Large intestine (tissue), 3 donors: ENCODE data around the gene EFCAB10. TPM values are rescaled to one million over a fixed set of nuclear protein-coding genes. Genes with fewer than 3 reads are reported as not detected.

ENCODE experiments used
- DNase-seq, 2 donors: peaks; one replicate each; pipeline versions ENCODE4 v3.0.0 to v3.0.0-alpha.2; 2013
- H3K27ac ChIP-seq: one replicate; pipeline ENCODE4 v1.5.1; 2013; ENCODE audit warnings: low read length
- H3K27me3 ChIP-seq: 2 replicates; pipeline ENCODE4 v1.6.1; 2013; ENCODE audit warnings: low read length; ENCODE audit not compliant: control insufficient read depth, insufficient read depth
- H3K36me3 ChIP-seq: 2 replicates; pipeline ENCODE4 v1.6.1; 2013; ENCODE audit warnings: low read length; ENCODE audit not compliant: control insufficient read depth, insufficient read depth
- H3K4me1 ChIP-seq: one replicate; pipeline ENCODE4 v1.6.1; 2013; ENCODE audit warnings: low read length; ENCODE audit not compliant: control insufficient read depth, insufficient read depth
- H3K4me3 ChIP-seq: one replicate; pipeline ENCODE4 v1.5.1; 2013; ENCODE audit warnings: low read length
- H3K9me3 ChIP-seq: one replicate; pipeline ENCODE4 v1.6.1; 2013; ENCODE audit warnings: mild to moderate bottlenecking, low read depth, low read length, moderate library complexity; ENCODE audit not compliant: control insufficient read depth
- WGBS: methylation state at CpG from one replicate; pipeline ENCODE4 v1.1.5; 2013; ENCODE audit warnings: low lambda C conversion rate; ENCODE audit not compliant: insufficient coverage; 5-methylcytosine and 5-hydroxymethylcytosine counted together
- polyA plus RNA-seq: library from polyadenylated mRNA; unstranded; fragments of 120-200 nt; gene quantifications from one replicate; pipeline ENCODE4 v1.2.1, GENCODE V29; 2013

The EFCAB10 gene
- polyA plus RNA-seq, 1 donor: 1.4 TPM

DNA sequence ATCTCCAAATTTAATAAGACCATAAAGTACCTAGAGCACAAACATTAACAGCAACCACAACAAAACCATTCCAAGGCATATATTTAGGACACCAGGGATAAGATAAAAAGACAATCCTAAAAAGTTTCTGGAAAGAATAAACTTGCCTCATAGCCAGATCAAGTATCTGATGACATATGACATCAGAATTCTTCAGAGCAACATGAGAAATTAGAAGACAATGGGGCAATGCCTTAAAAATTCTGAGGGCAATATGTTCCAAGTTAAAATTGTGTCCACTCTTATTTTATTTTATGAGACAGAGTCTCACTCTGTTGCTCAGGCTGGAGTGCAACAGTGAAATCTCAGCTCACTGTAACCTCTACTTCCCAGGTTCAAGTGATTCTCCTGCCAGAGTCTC lies 2.8 kb downstream of the EFCAB10 start:
- Histone ChIP-seq H3K27me3 (peaks cover 2% of the 10 kb centered on the region), H3K4me3 (no peak overlapping the region), H3K9me3 (peaks cover 5% of the 10 kb centered on the region), H3K36me3 (no peaks in the 10 kb centered on the region), H3K27ac (no peak overlapping the region), H3K4me1 (no peaks in the 10 kb centered on the region)
- DNase-seq: no peak

DNA sequence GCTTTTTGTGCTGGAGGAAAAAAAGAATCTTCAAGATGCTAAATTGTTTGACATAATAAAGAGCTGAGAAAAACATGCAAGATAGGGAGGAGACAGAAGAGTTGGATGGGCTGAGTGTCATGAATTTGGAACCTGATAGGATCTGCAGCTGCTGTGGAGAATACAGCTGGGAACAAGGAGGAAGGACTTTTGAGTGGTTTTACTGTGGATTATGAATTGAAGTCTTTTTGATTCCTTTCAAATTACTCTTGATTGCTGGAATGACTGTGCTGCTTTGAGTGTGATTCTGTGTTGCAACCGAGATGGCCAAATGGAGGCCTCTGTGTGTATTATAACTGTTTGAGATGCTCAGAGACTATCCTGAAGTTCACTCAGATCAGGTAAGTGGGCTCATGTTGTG lies 4.0 kb downstream of the EFCAB10 start:
- Histone ChIP-seq H3K27me3 (peaks cover 2% of the 10 kb centered on the region), H3K4me3 (no peak overlapping the region), H3K9me3 (no peaks in the 10 kb centered on the region), H3K27ac (no peak overlapping the region), H3K36me3 (no peaks in the 10 kb centered on the region), H3K4me1 (no peaks in the 10 kb centered on the region)
- no peak for DNase-seq
- WGBS: no CpG with 5 or more reads among the region's 1 CpG

DNA sequence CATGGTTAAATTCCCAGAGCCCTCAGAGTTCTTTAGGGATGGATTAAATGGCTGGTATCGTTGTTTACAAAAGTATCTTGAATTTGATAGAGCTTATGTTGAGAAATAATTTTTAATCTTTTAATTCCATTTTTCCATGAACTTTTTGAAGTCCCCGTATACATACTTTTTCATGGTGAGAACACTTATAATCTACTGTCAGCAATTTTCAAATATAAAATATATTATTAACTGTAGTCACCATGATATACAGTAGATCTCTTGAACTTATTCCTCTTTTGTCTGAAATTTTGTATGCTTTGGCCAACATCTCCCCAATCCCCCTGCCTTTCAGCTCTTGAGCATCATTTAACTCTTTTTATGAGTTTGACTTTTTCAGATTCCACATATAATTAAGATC lies 9.4 kb downstream of the EFCAB10 start:
- no peaks in the 10 kb centered on the region for H3K9me3 ChIP-seq
- no peak for DNase-seq
- 100% methylated on average over 2 of the region's 2 CpGs for WGBS
- peaks cover 16% of the 10 kb centered on the region for H3K36me3 ChIP-seq
- H3K4me1 ChIP-seq: no peaks in the 10 kb centered on the region
- no peak overlapping the region for H3K4me3 ChIP-seq
- no peaks in the 10 kb centered on the region for H3K27me3 ChIP-seq
- H3K27ac ChIP-seq: no peak overlapping the region

DNA sequence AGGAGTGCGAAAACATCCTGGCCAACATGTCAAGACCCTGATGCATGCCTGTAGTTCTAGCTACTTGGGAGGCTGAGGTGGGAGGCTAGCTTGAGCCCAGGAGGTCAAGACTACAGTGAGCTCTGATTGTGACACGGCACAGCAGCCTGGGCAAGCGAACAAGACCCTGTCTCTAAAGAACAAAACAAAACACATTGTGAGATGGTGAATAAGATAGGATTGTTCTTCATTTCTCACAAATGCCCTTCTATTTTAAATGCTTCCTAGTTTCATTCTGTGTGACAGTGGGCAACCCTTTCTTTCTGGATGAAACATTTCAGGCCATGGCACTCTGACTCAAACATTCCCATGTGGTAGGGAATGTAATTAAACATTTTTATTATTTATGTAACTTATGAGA lies 13.5 kb downstream of the EFCAB10 start:
- Histone ChIP-seq H3K4me1 (no peaks in the 10 kb centered on the region), H3K9me3 (no peaks in the 10 kb centered on the region), H3K36me3 (peaks cover 51% of the 10 kb centered on the region), H3K27me3 (no peaks in the 10 kb centered on the region), H3K4me3 (no peak overlapping the region), H3K27ac (no peak overlapping the region)
- DNase-seq: no peak
- WGBS: no CpG with 5 or more reads among the region's 3 CpGs

DNA sequence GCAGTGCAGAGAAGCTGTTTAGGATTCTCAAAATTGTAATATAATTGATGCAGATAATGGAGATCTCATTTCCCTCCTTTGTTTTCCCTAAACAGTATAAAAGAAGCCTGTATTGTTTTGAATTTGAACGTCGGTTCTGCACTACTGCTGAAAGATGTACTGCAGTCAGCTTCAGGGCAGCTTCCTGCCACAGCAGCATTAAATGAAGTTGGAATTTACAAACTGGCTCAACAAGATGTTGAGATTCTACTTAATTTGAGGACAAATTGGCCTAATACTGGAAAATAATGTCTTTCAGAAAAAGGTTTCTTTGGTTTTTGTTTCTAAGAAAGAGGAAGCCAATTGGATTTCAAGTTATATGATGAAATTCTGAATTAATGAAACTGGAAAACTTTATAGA lies 14.3 kb downstream of the EFCAB10 start:
- Histone ChIP-seq H3K36me3 (peaks cover 56% of the 10 kb centered on the region), H3K27ac (no peak overlapping the region), H3K27me3 (no peaks in the 10 kb centered on the region), H3K9me3 (no peaks in the 10 kb centered on the region), H3K4me3 (no peak overlapping the region), H3K4me1 (no peaks in the 10 kb centered on the region)
- no peak for DNase-seq
- WGBS: no CpG with 5 or more reads among the region's 2 CpGs

DNA sequence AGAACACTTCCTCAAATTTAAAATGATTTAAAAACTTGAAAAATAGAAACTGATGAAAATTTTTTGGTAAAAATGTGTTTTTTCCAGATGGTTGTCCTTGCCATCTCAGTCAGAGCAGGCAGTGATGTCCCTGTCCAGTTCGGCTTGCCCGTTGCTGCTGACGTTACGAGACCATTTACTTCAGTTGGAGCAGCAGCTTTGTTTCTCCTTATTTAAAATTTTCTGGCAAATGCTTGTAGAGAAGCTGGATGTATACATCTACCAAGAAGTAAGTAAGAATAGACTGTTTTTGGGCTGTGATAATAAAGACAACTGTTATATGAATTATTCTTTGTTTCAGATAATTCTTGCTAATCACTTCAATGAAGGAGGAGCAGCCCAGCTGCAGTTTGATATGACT lies 16.1 kb downstream of the EFCAB10 start:
- no peak for DNase-seq
- peaks cover 62% of the 10 kb centered on the region for H3K36me3 ChIP-seq
- no CpG with 5 or more reads among the region's 4 CpGs for WGBS
- H3K4me3 ChIP-seq: no peak overlapping the region
- no peak overlapping the region for H3K27ac ChIP-seq
- no peaks in the 10 kb centered on the region for H3K9me3 ChIP-seq
- no peaks in the 10 kb centered on the region for H3K4me1 ChIP-seq
- no peaks in the 10 kb centered on the region for H3K27me3 ChIP-seq

DNA sequence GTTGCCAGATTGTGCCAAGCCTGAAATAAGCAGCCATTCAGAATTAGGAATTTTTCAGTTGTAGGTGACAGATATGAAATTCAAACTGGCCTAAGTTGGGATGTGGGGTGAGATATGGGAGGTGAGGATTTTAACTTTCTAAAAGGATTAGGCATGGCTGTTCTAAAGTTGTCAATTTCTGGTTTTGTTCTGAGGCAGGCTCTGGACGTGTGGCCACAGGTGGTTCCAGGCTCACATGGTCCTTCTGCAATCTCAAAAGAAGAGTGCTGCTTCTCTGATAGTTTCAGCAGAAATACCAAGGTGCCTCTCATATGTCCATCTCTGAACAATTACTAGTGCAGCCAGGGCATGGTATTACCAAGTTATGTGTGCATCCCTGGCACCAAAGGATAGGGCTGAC lies 21.4 kb downstream of the EFCAB10 start:
- Histone ChIP-seq H3K4me3 (no peak overlapping the region), H3K36me3 (peaks cover 55% of the 10 kb centered on the region), H3K27me3 (no peaks in the 10 kb centered on the region), H3K9me3 (no peaks in the 10 kb centered on the region), H3K4me1 (no peaks in the 10 kb centered on the region), H3K27ac (no peak overlapping the region)
- WGBS: no CpG with 5 or more reads among the region's 1 CpG
- no peak for DNase-seq

DNA sequence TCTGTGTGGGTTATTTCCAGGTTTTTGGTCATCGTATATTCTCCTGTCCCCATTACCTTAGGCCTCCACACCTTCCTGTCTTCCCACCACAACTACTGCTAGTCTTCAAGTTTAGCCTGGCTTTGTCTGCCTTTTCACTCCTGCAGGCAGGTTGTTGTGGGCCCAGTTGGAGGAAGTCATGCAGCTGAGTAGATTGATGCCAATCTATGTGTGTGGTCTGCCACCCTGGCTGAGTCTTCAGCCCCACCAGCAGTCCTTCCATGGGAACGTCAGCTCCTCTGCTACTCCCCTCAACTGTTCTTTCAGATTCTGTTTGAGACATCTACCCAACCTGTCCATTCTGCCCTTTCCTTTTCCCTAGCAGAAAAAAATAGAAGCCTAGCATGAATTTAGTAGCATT lies 43.0 kb downstream of the EFCAB10 start:
- Histone ChIP-seq H3K4me3 (no peak overlapping the region), H3K4me1 (peaks cover 2% of the 10 kb centered on the region), H3K9me3 (no peaks in the 10 kb centered on the region), H3K27ac (no peak overlapping the region), H3K36me3 (peaks cover 51% of the 10 kb centered on the region), H3K27me3 (no peaks in the 10 kb centered on the region)
- no peak for DNase-seq
- WGBS: no CpG with 5 or more reads among the region's 2 CpGs

DNA sequence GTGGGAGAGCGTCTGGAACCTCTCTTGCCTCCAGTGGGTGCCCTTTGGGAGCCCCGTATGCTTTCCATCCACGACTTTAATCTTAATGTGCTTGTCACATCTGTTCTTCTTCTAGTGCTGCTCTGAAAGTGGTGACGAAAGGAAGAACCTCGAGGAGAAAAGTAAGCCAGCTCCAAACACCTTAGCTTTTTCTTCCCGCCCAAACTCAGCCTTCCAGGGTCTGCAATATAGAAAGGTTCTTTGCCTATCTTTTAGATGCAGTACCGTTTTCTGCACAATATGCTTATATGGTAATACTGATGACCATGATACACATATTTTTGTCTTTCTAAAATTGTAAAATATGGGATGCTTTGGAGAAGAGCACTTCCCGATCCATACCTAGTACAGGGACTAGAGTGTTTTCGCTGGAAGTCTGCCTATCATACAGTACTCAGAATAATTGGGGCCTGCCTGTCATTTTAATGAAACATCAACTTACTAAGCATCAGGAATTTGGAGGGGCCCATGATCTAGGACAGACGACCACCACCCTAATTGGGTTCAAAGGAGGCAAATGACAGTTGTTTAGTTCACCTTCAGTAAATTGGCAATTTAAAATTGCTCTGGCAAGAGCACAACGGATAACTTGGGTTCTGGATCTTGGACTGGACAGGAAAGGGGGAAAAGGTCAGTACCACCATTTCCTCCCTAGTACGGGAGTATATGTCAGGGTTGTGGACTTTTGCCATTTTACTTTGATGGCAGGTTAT lies 48.4 kb downstream of the EFCAB10 start:
- WGBS: 30% methylated on average over 2 of the region's 12 CpGs
- Histone ChIP-seq H3K36me3 (peaks cover 13% of the 10 kb centered on the region), H3K4me1 (peaks cover 6% of the 10 kb centered on the region), H3K4me3 (peak overlapping the region; percentile 86), H3K9me3 (no peaks in the 10 kb centered on the region), H3K27ac (peak overlapping the region; percentile 72), H3K27me3 (no peaks in the 10 kb centered on the region)
- DNase-seq: no peak

DNA sequence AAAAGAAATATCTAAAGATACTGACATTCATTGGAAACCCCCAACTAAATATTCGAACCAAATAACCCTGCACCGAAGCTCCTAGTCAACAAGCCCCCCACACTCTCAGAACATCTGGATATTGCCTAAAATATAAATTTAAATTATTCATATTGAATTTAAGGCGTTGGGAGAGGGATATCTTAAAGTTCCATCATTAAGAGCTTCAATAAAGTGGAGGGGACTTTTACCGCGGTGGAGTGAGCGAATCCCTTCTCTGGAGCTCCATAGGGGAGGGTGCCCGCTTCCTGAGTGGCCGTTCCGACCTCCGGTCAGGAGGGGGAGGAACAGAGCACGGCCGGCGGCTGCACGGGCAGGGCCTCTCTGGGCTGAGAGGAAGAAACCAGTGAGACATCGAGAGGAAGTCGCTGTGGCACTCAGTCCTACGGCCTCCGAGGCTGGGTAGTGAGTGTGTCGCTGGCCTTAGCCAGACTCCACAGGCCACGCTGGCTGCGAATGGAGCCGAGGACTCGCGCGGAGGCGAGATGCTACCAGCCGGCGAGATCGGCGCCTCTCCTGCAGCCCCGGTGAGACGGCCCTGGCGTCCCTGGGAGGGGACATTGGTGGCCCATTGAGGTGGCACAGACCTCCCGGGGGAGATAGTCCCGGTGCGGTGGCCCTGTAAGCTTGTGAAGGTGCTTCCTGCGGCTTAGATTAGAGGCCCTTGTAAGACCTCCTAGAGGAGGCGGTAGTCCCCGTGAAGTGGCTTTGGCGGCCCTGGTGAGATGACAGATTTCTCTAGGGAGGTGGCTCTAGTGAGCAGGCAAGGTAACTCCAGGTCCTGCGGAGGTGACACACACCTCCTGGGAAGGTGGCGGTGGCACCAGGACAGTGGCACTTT lies 49.3 kb downstream of the EFCAB10 start, which contains the start of gene RINT1:
Gene RINT1, plus strand, starts transcription at position 410 of the 880 bp plus-strand sequence. Its CDS starts 115 bp downstream, at position 525.
- Histone ChIP-seq H3K36me3 (peaks cover 7% of the 10 kb centered on the region), H3K27ac (peak within 1 kb of the TSS; percentile 72), H3K4me3 (peak within 1 kb of the TSS; percentile 86), H3K4me1 (peaks cover 6% of the 10 kb centered on the region), H3K27me3 (no peaks in the 10 kb centered on the region), H3K9me3 (no peaks in the 10 kb centered on the region)
- DNase-seq: peak; percentile 92 to 93
- WGBS: 60% methylated on average over 1 of the region's 42 CpGs
